Erythroblast (primary cell): ENCODE results near the gene URGCP.

Experiments used
- DNase-seq, 2 experiments: peaks; one replicate each; lab custom pipeline; 2025; lab: John Stamatoyannopoulos, UW
- GATA1 ChIP-seq: IDR thresholded peaks from 2 replicates; pipeline ENCODE4 v1.6.1; 2011; ENCODE audit warnings: low read depth, mild to moderate bottlenecking, control low read depth, low read length, moderate library complexity
- POLR2A ChIP-seq: IDR thresholded peaks from 2 replicates; pipeline ENCODE4 v1.6.1; 2011; ENCODE audit warnings: mild to moderate bottlenecking, low read length

The URGCP gene

GRCh38 chr7:43895847-43896415 is 10.5 kb downstream of the URGCP start:
- TF ChIP-seq POLR2A = no peak
- no peak for TF ChIP-seq GATA1
- DNase-seq = no peak

- DNase-seq = peak in 1 of 2 experiments; percentile 15
- no peak for TF ChIP-seq GATA1
- TF ChIP-seq POLR2A = no peak
Measured at GRCh38 chr7:43891069-43891955, 15.1 kb downstream of the URGCP start.

GRCh38 chr7:43890468-43890867 is 15.9 kb downstream of the URGCP start:
- DNase-seq = no peak
- TF ChIP-seq POLR2A = no peak
- no peak for TF ChIP-seq GATA1

- peak; percentile 68 to 81 for DNase-seq
- TF ChIP-seq GATA1 = no peak
- no peak for TF ChIP-seq POLR2A
Measured at GRCh38 chr7:43888993-43889945, 17.1 kb downstream of the URGCP start.

- TF ChIP-seq POLR2A = no peak
- no peak for TF ChIP-seq GATA1
- DNase-seq = no peak
Measured at GRCh38 chr7:43884617-43885016, 21.8 kb downstream of the URGCP start.

- no peak for DNase-seq
- TF ChIP-seq POLR2A (no peak), GATA1 (no peak)
Measured at GRCh38 chr7:43884209-43884608, 22.2 kb downstream of the URGCP start.

- no peak for TF ChIP-seq GATA1
- TF ChIP-seq POLR2A = no peak
- no peak for DNase-seq
Measured at GRCh38 chr7:43880596-43880995, 25.8 kb downstream of the URGCP start.

GRCh38 chr7:43879477-43879876 is 26.9 kb downstream of the URGCP start:
- no peak for TF ChIP-seq GATA1
- TF ChIP-seq POLR2A = no peak
- no peak for DNase-seq

- no peak for DNase-seq
- no peak for TF ChIP-seq POLR2A
- TF ChIP-seq GATA1 = no peak
Measured at GRCh38 chr7:43878867-43879266, 27.5 kb downstream of the URGCP start.

GRCh38 chr7:43877968-43878864 is 28.2 kb downstream of the URGCP start:
- DNase-seq = no peak
- TF ChIP-seq GATA1 (no peak), POLR2A (no peak)

- DNase-seq = no peak
- TF ChIP-seq GATA1 = no peak
- TF ChIP-seq POLR2A = no peak
Measured at GRCh38 chr7:43876976-43877745, 29.2 kb downstream of the URGCP start.

- TF ChIP-seq POLR2A (no peak), GATA1 (no peak)
- DNase-seq = no peak
Measured at GRCh38 chr7:43876241-43876640, 30.2 kb downstream of the URGCP start.
